Fibroblast of skin of abdomen (primary cell): ENCODE results near the gene LLGL2.
"Not testable (repeated sequence)": the region's sequence is repeated elsewhere in the genome, so short reads cannot be mapped to it uniquely, and the experiment has no call there.

Experiments used
- DNase-seq: peaks from one replicate; pipeline ENCODE4 v3.0.0-alpha.2; 2013

LLGL2 gene

DNA sequence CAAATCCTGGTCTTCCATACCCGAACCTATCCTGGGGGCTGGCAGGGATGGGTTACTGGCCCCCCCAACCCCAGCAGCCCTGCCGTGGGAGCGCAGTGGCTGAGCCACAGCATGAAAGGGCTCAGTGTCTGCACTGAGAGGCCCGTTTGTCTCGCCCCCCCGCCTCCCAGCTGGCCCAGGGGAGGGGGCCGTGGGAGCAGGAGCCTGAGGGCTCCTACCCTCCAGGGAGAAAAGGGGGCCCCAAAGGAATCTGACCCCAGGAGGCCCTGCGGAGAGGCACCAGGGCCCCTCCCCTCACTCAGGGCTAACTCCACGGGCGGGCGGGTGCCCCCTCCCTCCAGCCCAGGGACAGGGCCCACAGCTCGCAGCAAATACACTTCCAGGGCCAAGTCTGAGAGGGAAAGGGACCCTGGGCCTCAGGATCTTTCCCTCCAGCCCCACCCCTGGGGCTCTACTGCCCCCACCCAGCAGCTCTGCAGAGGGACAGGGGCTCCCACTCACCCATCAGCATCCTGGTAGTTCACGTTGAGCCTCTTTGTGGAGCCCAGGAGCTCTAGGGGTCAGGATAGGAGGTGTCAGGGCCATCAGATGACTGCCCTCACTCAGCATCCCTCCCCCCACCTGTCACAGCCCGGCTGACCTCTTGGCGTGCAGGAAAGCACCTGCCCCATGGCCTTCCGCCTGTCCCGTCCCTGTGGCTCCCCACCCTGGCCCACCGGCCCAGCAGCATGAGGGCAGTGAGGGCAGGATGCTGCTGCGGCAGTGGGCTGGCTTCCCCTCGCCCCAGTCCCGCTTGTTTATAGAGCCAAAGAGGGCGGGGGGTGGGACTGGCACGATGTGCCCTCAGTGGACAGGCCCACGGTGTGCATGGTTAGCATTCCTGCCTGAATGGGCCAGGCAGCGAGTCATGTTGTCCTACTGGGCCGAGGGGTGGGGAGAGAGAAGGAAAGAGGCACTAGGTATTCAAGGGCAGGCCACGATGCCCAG, 17.5 kb upstream of the LLGL2 start:
- no peak for DNase-seq

DNA sequence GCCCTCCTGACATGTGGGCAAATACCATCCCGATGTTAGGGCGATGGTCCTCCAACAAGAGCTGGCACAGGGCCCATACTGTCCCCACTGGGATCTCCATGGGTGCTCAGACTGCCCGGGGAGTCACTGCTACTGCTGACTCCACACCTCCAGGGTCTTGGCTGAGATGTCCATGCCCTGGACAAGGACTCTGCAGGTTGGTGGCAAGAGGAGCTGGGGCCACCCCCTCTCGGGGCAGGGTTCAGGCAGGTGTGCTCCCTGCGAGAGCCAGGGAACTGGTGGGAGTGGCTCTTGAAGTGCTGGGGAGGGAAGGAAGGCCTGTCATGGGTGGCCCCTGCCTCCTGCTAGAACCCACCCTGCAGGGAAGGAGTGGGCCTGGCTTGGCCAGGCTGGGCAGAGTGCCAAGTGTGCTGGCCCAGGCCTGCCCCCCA, 16.6 kb upstream of the LLGL2 start:
- no peak for DNase-seq

DNA sequence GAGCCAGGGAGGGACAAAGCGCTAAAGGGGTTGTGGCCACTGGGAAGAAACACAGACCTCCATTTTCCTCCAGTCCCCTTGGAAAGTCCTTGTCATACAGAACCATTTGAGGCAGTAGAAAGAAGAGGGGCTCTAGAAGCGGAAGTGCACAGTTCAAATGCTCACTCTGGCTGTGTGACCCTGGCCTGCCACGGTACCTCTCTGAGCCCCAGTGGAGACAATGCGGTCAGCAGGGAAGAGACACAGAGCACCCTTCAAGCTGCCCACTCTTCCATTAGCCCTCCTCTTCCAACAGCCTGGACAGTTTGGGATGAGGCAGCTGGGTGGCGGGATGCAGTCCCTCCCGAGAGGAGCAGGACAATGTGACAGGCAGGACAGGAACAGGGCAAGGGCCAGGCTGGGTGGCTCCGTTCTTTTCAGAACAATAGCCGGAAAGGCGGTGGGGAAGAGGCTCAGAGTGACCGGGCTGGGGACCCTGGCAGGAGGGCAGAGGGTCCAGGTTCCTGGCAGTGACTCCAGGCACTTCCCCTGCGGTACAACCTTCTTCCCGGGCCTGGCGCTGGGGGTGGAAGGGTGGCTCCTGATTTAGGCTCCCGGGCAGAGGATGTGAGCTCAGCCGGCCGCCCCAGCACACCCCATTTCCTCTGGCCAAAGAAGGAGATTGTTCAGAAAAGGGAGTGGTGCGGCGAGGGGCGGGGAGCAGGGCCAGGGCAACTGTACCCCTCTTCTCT, 15.8 kb upstream of the LLGL2 start:
- no peak for DNase-seq

DNA sequence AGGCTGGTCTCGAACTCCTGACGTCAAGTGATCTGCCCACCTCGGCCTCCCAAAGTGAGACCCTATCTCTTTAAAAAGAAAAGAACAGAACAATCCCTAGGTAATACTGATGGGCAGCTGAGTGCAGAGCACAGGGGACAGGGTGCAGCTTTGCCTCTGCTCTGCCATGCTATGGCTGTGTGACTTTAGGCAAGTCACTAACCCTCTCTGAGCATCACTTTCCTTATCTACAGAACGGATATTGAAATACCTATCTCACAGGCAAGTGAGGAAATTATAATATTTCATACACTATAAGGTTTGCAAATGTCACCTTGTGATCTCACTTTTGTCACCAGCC, 14.3 kb upstream of the LLGL2 start:
- DNase-seq: no peak

DNA sequence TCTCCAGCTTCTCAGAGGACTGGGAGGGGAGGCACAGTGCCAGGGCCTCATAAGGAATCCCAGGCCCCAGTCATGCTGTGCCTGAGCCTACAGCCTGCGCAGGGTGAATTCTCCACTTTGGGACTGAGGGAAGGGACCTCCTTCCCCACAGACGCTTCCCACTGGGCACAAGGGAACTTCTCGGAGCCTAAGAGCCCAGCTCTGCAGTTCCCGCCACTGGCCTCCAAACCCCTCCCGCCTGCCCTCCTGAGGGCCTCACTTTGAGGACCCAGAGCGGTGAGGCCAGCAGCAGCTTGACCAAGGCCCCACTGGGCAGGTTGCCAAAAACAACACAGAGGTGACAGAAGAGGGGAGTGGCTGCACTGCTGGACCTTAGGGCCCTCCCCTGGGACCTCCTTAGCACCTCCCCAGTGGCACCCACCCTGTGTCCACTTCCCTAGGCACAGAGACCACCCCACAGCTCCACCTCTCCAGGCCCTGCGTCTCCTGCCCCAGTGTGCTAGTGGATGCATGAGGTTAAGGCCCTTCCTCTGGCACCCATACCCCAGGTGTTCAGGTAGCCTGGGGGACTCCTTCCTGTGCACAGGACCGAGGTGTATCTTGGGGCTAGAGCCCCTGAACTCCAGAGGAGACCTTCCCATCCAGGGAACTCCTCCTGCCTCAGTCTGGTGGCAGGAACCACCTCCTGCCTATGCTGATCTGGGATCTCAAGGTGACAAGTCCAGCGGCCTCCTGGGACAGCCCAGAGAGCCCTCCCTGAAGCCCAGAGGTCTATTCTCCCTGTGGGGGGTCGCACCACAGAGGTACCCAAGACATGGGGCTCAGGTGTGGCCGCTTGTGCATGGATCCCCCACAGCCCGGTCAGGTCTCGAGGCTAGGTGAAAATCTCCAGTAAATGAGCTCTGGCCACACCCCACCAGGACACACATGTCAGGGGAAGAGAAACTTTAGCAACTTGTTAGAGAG, 13.6 kb upstream of the LLGL2 start:
- no peak for DNase-seq

DNA sequence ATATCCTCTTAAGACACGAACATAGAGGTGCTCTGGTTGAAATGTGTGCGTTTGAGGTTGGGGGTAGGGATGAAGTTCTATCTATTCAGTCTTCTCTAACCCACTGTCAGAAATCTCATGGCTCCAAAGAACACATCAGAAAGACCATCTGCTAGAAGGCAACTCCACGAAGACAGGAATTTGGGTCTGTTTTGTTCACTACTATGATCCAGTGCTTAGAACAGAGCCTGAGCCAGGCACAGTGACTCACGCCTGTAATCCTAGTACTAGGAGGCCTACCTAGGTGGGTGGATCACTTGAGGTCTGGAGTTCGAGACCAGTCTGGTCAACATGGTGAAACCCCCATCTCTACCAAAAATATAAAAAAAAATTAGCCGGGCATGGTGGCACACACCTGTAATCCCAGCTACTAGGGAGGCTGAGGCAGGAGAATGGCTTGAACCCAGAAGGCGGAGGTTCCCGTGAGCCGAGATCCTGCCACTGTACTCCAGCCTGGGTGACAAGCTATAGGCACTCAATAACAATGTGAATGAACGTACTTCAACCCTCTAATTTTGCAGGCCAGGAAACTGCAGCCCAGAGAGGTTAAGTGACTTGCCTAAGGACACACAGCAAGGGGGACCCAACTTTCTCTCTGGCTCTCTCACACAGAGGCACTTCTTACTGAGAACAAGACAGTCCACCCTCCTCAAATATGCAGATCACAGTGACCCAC, 12.4 kb upstream of the LLGL2 start:
- DNase-seq: peak; percentile 16

DNA sequence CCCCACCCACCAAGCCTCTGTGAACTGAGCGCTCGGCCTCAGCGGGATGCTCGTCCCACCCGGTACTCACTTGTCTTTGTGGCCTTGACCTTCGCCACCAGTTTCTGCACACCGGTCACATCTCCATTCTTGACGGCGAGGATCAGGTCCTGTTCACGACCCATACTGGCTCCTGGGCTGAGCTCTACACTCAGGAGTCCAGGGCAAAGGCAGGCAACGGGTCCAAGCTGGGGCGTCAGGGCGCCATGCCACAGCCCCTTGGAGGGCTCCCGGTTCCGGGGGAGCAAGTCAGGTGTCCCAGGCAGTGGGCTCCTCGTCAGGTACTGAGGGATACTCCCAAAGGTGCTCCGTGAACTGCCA, 11.9 kb upstream of the LLGL2 start:
- DNase-seq: no peak

DNA sequence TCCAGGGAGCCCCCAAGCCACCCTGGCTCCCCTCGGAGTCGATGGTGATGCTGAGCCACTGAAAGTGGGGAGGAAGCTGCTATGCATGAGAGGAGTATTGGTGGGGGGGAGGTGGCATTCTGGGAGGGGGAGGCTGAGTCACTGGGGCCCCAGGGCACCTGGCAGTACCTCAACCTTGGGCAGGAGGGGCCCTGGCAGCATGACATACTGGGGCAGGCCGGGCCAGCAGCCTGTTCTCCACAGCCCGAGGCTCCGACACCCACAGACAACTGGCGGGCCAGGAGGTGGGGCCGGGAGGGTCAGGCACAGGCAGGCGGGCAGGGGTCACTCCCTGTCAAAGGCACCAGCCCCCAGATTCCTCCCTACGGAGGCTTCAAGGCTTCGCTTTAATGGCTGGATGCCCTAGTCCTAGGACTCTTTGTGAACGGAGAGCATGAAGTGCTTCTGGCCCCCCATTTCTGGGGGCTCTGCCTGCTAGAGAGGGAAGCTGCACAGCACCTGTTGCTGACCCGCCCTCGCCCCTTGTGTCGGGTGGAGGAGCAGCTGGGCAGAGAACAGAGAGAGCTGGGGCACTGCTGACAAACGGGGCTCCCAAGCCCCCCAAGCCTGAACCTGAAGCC, 11.1 kb upstream of the LLGL2 start:
- DNase-seq: no peak

DNA sequence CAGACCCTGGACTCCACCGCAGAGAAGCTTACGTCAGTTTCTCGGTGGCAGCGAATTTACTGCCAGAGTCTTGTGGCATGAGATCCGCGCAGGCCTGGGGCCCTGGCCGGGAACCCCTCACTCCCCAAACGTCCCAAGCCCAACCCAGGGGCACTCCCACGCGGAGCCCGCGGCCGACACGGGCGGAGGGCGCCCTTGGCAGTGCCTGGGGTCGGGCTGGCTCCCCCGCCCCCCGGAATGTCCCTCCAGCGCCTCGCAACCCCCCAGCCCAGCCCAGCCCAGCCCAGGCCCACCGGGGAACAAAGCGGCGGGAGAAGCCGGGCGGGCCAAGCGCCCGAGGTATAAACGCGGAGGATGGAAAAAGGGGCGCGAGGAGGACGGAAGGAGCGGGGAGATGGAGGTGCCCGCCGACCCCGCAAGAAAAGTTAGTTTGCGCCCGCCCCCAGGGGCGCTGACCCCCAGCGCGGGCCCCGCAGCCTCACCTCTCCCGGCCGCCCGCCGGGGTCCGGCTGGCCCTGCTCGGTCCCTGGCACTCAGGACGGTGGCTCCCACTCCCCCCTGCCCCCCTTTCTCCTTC, 10.5 kb upstream of the LLGL2 start:
- no peak for DNase-seq

DNA sequence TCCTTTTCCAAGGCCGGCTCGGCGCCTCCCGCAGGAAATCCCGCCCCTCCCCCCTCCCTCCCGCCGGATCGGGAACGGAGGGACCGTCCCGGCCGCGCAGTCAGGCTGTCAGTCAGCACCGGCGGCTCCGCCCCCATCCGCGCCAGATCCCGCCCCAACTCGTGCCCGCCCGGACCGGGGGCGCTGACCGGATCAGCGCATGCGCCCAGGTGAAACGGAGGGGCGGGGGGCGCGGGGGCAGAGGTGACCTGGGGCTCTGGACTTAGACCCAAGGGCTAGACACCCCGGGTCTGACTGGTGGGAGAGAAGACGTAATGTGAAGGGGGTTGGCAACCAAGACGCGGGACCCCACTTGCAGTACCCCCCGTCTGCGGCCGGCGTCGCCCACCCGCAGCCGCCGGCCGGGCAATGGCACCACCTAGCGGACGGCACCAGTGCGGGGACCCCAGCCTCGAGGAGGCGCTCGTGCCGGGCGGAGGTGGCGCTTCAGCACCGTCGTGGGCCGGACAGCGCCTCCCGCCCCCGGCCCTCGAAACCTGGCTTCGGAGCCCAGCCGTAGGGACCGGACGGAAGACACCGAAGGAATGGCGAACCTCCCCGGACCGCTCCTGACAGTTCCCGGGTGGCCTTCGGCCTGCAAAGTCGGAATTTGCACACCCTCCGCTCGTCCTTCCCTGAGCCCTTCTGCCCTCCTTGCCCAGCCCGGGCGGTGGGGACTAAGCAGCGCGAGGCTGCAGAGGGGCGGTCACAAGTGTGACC, 9.8 kb upstream of the LLGL2 start, which contains the start of gene CASKIN2:
TSS of gene CASKIN2 (minus strand) at position 42 of the 759 bp plus-strand sequence. CDS start 1,733 bp downstream, outside the sequence.
- DNase-seq: peak; percentile 92

DNA sequence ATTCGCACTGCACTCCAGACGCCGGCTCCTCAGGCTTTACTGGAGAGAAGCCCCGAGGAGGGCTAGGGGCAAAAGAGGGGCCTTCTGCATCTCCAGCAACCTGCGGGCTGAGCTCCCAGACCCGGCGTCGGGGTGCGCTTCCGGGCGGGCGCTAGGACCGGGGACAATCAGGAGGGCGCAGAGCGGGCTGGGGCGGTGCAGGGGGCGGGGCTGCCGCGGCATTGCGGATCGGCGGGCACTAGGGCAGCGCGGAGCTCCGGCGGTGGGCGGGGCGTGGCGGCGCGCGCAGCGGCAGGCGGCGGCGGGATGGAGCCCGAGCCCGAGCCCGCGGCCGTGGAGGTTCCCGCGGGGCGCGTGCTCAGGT, 9.3 kb upstream of the LLGL2 start, which contains the start of gene TSEN54:
TSS of gene TSEN54 (plus strand) at position 274 of the 364 bp plus-strand sequence. CDS start at position 307, 33 bp downstream.
- peak; percentile 88 for DNase-seq

DNA sequence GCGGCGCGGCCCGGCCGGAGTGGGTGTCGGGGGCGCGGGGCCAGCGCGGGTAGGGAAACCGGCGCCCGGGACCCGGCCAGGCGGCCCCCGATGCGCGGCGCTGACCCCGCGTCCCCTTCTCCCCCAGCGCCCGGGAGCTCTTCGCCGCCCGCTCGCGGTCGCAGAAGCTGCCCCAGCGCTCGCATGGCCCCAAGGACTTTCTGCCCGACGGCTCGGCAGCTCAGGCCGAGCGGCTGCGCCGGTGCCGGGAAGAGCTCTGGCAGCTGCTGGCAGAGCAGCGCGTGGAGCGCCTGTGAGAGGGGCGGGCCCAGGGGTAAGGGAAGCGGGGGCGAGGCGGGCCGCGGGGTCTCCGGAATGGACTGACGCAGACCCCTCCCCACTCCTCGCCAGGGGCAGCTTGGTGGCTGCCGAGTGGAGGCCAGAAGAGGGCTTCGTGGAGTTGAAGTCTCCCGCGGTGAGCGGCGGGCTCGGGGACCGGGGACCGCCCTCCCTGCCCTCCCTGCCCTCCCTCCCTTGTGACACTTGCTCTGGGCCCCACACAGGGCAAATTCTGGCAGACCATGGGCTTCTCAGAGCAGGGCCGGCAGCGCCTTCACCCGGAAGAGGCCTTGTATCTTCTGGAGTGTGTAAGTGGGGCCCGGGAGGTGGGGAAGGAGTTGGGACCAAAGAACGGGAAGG, 8.7 kb upstream of the LLGL2 start:
- no peak for DNase-seq

DNA sequence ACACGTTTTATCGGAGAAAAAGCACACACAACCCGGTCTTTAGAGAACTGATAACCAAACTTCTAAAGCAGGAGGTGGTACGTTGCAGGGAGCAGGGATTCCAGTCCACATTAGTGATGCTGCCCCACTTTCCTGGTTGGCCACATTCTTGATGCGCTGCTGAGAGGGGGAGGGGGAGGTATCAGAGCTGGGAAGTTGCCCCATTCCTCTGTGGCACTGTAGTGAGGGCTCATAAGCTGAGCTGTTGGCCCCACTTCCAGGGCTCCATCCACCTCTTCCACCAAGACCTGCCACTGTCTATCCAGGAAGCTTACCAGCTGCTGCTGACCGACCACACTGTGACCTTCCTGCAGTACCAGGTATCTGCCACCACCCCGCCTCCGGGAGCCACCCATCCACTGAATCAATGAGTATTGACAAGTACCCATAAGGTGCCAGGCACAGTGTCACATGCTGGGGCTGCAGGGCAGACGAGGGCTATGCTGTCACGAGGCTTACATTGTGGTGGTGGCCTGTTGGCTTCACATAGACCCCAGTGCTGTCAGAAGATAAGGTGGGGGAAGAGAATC, 8.1 kb upstream of the LLGL2 start:
- no peak for DNase-seq

DNA sequence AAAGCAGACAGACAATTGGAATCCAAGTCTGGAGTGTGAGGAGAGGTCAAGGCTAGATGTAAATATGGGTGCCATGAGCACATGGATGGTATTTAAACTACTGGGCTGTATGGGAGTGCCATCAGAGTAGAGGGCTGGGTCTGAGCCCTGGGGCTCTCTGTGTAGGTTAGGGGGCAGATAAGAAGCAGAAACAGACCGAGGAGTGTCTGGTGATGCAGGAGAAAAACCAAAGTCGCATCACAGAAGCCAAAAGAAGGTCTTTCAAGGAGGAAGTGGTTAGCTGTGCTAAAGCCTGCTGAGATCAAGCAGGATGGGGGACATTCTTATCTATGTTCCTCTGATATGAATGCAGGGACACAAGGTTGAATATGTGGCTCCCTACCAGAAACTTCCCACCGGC, 7.3 kb upstream of the LLGL2 start:
- DNase-seq: no peak

DNA sequence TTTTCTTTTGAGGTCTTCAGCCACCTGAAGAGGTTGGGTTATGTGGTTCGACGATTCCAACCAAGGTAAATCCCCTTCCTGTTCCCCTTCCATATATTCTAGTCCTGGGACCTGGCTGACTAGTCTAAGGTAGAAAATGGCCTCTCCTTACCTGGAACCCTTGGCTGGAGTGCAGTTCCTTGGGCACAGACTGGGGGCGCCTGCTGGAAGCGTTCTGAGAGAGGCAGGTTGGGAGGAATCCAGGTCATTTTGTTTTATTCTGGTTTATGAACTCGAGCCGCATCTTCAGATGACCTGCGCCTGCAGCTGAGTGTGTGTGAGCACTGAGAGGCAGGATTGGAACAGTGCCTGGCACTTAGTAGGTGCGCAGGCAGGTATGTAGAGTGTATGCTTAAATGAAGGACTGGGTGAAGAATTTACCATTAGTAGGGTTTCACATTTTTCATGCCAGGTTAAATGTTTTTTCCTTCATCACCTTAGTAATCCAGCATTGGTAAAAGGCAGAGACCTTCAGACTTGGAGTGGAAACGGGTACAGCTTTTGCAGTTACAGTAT, 6.4 kb upstream of the LLGL2 start:
- no peak for DNase-seq

DNA sequence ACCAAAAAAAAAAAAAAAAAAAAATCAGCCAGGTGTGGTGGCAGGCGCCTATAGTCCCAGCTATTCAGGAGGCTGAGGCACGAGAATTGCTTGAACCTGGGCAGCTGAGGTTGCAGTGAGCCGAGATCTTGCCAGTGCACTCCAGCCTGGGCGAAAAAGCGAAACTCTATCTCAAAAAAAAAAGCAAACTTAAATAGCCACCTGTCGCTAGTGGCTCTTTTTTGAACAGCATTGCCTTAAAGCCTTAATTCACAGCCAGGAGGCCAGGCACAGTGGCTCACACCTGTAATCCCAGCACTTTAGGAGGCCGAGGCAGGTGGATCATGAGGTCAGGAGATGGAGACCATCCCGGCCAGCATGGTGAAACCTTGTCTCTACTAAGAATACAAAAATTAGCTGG, 5.1 kb upstream of the LLGL2 start:
- not testable (repeated sequence) for DNase-seq

DNA sequence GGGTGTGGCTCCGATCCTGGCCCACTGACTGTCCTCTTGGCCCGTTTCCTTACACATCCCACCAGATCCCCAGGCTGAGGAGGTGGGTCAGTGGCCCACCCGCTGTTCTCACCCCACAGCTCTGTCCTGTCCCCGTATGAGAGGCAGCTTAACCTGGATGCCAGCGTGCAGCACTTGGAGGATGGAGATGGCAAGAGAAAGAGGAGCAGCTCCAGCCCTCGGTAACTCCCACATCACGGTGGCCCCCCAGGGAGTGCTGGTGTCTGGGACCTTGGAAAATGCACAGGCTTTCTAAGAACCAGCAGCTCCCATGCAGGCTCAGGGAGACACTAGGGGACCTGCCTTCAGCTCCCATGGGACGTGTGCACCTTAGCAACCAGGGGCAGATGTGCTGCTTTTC, 4.2 kb upstream of the LLGL2 start:
- DNase-seq: no peak

DNA sequence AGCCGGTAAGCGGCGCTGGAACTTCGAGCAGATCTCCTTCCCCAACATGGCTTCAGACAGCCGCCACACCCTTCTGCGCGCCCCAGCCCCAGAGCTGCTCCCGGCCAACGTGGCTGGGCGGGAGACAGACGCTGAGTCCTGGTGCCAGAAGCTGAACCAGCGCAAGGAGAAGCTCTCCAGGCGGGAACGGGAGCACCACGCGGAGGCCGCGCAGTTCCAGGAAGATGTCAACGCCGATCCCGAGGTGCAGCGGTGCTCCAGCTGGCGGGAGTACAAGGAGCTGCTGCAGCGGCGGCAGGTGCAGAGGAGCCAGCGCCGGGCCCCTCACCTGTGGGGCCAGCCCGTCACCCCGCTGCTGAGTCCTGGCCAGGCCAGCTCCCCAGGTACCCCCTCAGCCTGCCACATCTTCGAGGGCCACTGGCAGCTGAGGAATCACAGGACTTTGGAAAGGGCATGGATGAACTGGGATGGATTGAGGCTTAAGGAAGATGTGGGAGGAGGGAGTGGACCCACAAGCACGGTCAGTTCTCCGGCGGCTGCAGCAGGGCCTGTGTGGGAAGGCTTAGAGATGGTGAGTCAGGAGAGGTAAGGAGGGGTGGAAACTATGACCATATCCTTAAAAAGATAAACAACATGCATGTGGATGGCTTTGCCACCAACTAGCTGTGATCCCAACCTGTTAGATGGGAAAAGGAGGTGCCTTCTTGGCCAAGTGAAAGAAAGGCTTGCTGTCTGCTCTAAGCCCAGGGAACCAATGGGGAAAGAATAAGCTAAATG, 3.4 kb upstream of the LLGL2 start:
- DNase-seq: no peak
